SU-DHL-6 (cell line): ENCODE results near the gene ACAA1.
A peak's percentile ranks its signal among the peaks of the same experiment; 100 is the strongest.

Source experiments
- H2AFZ ChIP-seq: fragments of 200-600 bp; sonication (generic); 2 replicates; pipeline ENCODE4 v1.6.1; 2014; ENCODE audit warnings: low read depth, mild to moderate bottlenecking, moderate library complexity, mixed read lengths, antibody characterized with exemption, low read length; ENCODE audit not compliant: severe bottlenecking
- H3F3A ChIP-seq: fragments of 200-600 bp; shearing (Covaris generic); 2 replicates; pipeline ENCODE4 v1.6.0; 2016; ENCODE audit warnings: antibody characterized with exemption, mild to moderate bottlenecking; ENCODE audit not compliant: insufficient read depth
- H3K27ac ChIP-seq: fragments of 200-600 bp; sonication (generic); 2 replicates; pipeline ENCODE4 v1.5.1; 2016; ENCODE audit warnings: low read depth, mild to moderate bottlenecking, low read length, moderate library complexity, mixed read lengths
- H3K27me3 ChIP-seq: fragments of 200-600 bp; sonication (generic), shearing (Covaris generic); 2 replicates; pipeline ENCODE4 v1.6.0; 2014; ENCODE audit warnings: mild to moderate bottlenecking, low read length
- H3K36me3 ChIP-seq: fragments of 200-600 bp; sonication (generic); 2 replicates; pipeline ENCODE4 v1.6.1; 2014; ENCODE audit warnings: mild to moderate bottlenecking, low read length, mixed read lengths
- H3K4me2 ChIP-seq: fragments of 300-600, 200-600 bp; shearing (Covaris generic), sonication (generic); 2 replicates; pipeline ENCODE4 v1.6.0; 2014; ENCODE audit warnings: low read length, low read depth, mild to moderate bottlenecking; ENCODE audit not compliant: poor library complexity, severe bottlenecking
- H3K4me3 ChIP-seq: fragments of 200-600 bp; sonication (generic); 2 replicates; pipeline ENCODE4 v1.5.1; 2014; ENCODE audit warnings: antibody characterized with exemption, low read length, mild to moderate bottlenecking, mixed read lengths; ENCODE audit not compliant: insufficient read depth, poor library complexity, severe bottlenecking
- H3K79me2 ChIP-seq: fragments of 200-600 bp; sonication (generic); 2 replicates; pipeline ENCODE4 v1.6.1; 2014; ENCODE audit warnings: mild to moderate bottlenecking, low read length, moderate library complexity; ENCODE audit not compliant: insufficient read depth
- H3K9ac ChIP-seq: fragments of 200-600 bp; sonication (generic); 2 replicates; pipeline ENCODE4 v1.7.0; 2014; ENCODE audit warnings: mild to moderate bottlenecking, low read length
- H3K9me2 ChIP-seq: fragments of 200-600 bp; sonication (generic); replicated peaks from 2 replicates; pipeline ENCODE4 v1.6.1; 2014; ENCODE audit warnings: low read length; ENCODE audit not compliant: insufficient read depth
- H3K9me3 ChIP-seq: fragments of 200-600 bp; sonication (generic); 2 replicates; pipeline ENCODE4 v1.6.1; 2014; ENCODE audit warnings: low read length, mixed read lengths; ENCODE audit not compliant: insufficient read depth
- H4K20me1 ChIP-seq: fragments of 200-600 bp; sonication (generic); 2 replicates; pipeline ENCODE4 v1.6.1; 2014; ENCODE audit warnings: low read depth, mild to moderate bottlenecking, antibody characterized with exemption, low read length, moderate library complexity, mixed read lengths
- EZH2phosphoT487 ChIP-seq: fragments of 200-600 bp; sonication (generic), shearing (Covaris generic); conservative IDR thresholded peaks from 2 replicates; pipeline ENCODE4 v1.6.1; 2018; ENCODE audit warnings: mild to moderate bottlenecking, antibody characterized with exemption, low read length, moderate library complexity, mixed read lengths
- TF ChIP-seq, protein P1 (sequence below): fragments of 200-600 bp; sonication (generic); IDR thresholded peaks from one replicate; pipeline ENCODE4 v1.5.1; 2017; ENCODE audit warnings: antibody characterized with exemption, mild to moderate bottlenecking, low read length, moderate library complexity; ENCODE audit not compliant: insufficient read depth, poor library complexity, severe bottlenecking

ACAA1 gene

GRCh38 chr3:38136777-38137614 lies at the start of gene ACAA1:
Gene ACAA1 (minus strand): TSS chr3:38137127. CDS start chr3:38137035, 92 bp downstream.
- no peaks in the 10 kb centered on the region for H4K20me1 ChIP-seq
- no peaks in the 10 kb centered on the region for H3K27me3 ChIP-seq
- TF ChIP-seq, protein P1, sequence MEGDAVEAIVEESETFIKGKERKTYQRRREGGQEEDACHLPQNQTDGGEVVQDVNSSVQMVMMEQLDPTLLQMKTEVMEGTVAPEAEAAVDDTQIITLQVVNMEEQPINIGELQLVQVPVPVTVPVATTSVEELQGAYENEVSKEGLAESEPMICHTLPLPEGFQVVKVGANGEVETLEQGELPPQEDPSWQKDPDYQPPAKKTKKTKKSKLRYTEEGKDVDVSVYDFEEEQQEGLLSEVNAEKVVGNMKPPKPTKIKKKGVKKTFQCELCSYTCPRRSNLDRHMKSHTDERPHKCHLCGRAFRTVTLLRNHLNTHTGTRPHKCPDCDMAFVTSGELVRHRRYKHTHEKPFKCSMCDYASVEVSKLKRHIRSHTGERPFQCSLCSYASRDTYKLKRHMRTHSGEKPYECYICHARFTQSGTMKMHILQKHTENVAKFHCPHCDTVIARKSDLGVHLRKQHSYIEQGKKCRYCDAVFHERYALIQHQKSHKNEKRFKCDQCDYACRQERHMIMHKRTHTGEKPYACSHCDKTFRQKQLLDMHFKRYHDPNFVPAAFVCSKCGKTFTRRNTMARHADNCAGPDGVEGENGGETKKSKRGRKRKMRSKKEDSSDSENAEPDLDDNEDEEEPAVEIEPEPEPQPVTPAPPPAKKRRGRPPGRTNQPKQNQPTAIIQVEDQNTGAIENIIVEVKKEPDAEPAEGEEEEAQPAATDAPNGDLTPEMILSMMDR, result no peak
- TF ChIP-seq EZH2phosphoT487, result no peak
- peak within 1 kb of the TSS; percentile 78 for H3K4me3 ChIP-seq
- peak within 1 kb of the TSS; percentile 86 for H3K9ac ChIP-seq
- H3K4me2 ChIP-seq, result peak within 1 kb of the TSS; percentile 81
- peak within 1 kb of the TSS; percentile 30 for H3K27ac ChIP-seq
- H3K79me2 ChIP-seq, result peaks cover 15% of the 10 kb centered on the region
- H2AFZ ChIP-seq, result peak within 1 kb of the TSS; percentile 38
- no peaks in the 10 kb centered on the region for H3K36me3 ChIP-seq
- no peaks in the 10 kb centered on the region for H3K9me3 ChIP-seq
- H3K9me2 ChIP-seq, result no peaks in the 10 kb centered on the region
- no peaks in the 10 kb centered on the region for H3F3A ChIP-seq

- no peak overlapping the region for H3K4me3 ChIP-seq
- no peak overlapping the region for H2AFZ ChIP-seq
- peaks cover 97% of the 10 kb centered on the region for H3K79me2 ChIP-seq
- no peak overlapping the region for H3K9ac ChIP-seq
- no peaks in the 10 kb centered on the region for H3K9me2 ChIP-seq
- H4K20me1 ChIP-seq, result peaks cover 24% of the 10 kb centered on the region; the same call in 1 of the 2 replicates
- no peaks in the 10 kb centered on the region for H3K36me3 ChIP-seq
- H3K27me3 ChIP-seq, result no peaks in the 10 kb centered on the region
- no peak overlapping the region for H3K4me2 ChIP-seq
- H3K27ac ChIP-seq, result no peak overlapping the region
- TF ChIP-seq, protein P1, result no peak
- no peak for TF ChIP-seq EZH2phosphoT487
- no peaks in the 10 kb centered on the region for H3K9me3 ChIP-seq
- no peaks in the 10 kb centered on the region for H3F3A ChIP-seq
Measured at GRCh38 chr3:38177181-38177580, 40.3 kb upstream of the ACAA1 start.

DNA sequence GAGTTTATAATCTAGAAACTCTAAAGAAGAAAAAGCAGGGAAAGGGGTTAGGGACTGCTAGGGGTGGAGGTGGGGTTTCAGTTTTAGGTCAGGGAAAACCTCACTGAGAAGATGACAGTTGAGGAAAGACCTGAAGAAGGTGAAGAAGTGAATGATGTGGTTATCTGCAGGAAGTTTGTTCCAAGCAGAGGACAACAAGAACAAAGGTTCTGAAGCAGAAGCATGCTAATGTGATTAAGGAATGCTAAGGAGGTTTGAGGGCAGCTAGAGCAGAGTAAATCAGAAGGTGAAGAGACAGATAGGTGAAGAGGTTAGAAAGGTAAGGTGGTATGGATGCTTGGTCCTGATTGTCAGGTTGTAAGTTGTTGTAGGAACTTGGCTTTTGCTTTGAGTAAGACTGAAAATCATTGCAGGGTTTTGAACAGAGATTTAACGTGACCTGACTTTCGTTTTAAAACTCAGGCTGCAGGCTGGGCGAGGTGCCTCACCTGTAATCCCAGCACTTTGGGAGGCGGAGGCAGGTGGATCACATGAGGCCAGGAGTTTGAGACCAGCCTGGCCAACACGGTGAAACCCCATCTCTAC lies 37.0 kb upstream of the ACAA1 start:
- Histone ChIP-seq H3F3A (no peaks in the 10 kb centered on the region), H3K36me3 (no peaks in the 10 kb centered on the region), H3K4me3 (no peak overlapping the region), H4K20me1 (peaks cover 31% of the 10 kb centered on the region), H3K27ac (no peak overlapping the region), H3K4me2 (no peak overlapping the region), H3K27me3 (no peaks in the 10 kb centered on the region), H2AFZ (no peak overlapping the region), H3K9me3 (no peaks in the 10 kb centered on the region), H3K9ac (no peak overlapping the region), H3K9me2 (no peaks in the 10 kb centered on the region), H3K79me2 (peaks cover 97% of the 10 kb centered on the region)
- TF ChIP-seq, protein P1, result no peak
- TF ChIP-seq EZH2phosphoT487, result no peak
